NCI-H2227 (cell line): ENCODE data around the gene GPR33.

Experiments used
- DNase-seq: peaks from one replicate; lab custom pipeline; 2025; ENCODE audit not compliant: unreplicated experiment; lab: John Stamatoyannopoulos, UW

GPR33 gene, protein sequence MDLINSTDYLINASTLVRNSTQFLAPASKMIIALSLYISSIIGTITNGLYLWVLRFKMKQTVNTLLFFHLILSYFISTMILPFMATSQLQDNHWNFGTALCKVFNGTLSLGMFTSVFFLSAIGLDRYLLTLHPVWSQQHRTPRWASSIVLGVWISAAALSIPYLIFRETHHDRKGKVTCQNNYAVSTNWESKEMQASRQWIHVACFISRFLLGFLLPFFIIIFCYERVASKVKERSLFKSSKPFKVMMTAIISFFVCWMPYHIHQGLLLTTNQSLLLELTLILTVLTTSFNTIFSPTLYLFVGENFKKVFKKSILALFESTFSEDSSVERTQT

DNA sequence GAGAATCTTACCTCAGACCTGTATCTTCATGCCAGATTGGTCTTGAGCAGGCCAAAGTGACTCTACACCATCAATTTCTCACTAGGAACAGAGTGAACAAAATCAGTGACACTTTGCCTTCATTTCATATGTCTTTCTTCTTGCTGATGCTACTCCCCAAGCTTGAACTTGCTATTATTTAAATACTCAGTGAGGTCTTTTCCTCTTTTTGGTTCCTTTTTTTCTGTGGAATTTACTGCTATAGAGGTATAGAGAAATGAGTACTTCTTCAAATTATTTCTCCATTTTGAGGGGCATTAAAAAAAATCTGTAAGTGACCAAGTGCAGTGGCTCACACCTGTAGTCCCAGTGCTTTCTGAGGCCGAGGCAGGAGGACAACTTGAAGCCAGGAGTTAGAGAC, at the start of gene GPR33:
TSS of gene GPR33 (minus strand) at position 154 of the 400 bp plus-strand sequence. CDS start 4,074 bp downstream, outside the sequence.
- no peak for DNase-seq

DNA sequence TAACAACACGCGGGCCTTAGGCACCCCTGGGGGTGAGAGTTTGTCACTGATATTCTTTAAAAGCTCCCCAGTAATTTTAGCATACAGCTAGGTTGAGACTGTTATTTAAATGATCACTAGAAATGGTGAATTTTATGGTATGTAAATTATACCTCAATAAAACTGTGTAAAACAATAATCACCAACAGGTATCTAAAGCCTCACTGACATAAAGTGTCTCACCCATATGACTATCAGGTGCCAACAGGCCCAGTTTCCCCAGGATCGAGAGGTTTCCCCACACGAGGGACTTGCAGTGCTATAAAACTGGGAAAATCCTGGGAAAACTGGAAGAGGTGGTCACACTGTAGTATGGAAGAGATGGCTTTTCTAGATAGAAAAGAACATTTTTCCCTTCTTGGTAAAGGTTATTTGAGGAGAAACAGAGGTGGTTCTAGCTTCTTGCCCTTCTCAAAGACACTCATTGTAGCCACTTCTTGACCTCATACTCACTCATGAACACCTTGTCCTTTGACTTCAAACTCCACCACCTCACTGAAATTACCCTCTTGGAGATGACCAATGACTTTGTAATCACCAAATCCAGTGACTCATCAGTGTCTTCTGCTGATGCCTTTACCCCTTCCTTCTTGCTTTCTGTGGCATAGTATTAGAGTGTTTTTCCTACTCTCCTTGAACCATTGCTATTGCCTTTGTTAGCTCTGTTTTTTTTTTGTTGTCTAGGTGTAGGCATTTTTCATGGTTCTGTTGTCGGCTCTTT, 48.5 kb upstream of the GPR33 start:
- no peak for DNase-seq

DNA sequence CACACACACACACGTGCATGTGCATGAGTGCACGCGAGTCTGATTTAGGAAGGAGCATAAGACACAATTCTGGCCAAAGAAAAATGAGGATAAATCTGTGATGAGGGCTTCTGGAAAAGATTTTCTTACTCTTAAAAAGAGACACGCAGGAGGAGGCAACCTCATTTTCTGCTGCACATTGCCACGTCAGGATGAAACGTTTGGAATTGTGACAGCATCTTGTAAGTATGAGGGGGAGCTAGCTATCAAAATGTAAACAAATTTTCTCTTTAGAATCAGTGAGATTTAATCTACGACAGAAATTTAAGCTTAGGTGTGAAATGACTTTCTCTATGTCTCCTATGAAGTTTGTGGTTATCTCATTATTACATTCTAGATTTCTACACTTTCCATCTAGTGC, 42.3 kb upstream of the GPR33 start:
- DNase-seq = no peak

DNA sequence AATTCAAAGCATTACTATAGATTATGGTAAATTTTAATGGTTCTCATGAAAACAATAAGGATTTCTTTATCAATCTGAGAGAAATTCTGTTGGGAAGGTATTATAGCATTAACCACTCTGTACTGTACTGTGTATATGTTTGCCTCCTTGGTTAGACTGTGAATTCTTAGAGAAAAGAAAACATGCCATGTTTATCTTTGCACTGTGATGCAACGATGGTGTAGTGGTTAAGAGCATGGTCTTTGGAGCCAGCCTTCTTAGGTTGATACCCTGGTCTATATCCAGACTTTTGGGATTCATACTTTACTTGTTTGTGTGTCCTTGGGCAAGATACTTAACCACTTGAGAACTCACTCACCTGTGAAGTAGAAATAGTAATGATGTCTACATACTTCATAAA, 41.2 kb upstream of the GPR33 start:
- no peak for DNase-seq

DNA sequence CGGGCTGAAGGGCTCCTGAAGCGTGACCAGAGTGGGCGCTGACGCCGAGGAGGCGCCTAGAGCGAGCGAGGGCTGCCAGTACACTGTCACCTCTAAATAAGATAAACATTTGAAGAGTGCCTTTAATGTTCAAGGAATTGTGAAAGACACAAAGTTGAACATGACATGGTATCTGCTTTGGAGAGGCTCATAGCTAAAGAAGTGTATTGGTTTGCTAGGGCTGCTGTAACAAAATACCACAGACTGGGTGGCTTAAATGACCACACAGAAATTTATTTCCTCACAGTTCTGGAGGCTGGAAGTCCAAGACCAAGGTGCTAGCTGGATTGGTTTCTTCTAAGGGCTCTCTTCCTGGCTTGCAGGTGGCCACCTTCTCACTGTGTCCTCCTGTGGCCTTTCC, 39.7 kb upstream of the GPR33 start:
- no peak for DNase-seq

DNA sequence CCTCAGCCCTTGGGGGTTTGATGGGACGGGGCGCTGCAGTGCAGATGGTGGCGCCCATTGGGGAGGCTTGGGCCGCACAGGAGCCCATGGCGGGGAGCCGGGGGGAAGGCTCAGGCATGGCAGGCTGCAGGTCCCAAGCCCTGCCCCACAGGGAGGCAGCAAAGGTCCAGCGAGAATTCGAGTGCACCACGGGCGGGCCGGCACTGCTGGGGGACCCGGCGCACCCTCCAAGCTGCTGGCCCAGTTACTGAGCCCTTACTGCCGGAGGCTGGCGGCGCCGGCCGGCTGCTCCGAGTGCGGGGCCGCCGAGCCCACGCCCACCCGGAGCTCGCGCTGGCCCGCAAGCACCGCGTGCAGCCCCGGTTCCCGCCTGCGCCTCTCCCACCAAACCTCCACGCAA, 39.2 kb upstream of the GPR33 start:
- no peak for DNase-seq

DNA sequence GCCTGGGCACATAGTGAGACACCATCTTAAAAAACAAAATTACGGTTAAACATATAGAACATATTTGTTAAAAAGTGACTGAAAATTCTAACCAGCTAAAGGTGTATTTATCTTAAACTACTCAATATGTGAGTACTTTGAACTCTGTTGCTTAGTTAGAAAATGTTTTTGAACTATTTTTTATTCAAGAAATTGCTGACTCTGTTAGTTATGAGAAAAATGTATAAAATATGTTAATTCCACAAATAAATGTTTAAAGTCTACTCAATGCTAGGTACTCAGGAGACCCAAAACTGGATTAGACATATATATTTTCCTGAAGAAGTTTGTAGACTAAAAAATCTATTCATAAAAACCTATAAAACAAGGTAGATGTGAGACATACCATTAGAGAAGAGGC, 23.0 kb upstream of the GPR33 start:
- DNase-seq = no peak

DNA sequence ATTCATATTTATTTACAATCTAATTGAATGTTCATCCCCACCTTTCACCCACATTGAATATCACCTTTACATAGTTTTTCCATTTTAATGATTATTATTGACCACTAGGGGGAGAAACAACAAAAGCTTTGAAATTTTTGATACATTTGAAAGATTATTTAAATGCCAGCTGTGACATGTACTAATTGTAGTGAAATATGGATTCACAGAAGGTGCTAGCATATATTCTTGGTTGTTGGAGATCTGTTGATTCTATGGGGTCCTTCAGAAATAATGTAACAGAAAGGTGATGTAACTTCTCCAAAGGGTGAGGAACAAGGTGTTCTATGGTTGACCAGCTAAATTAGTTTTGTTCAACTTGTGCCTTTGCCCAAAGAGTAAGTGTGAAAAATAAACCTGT, 22.4 kb upstream of the GPR33 start:
- peak; percentile 26 for DNase-seq

DNA sequence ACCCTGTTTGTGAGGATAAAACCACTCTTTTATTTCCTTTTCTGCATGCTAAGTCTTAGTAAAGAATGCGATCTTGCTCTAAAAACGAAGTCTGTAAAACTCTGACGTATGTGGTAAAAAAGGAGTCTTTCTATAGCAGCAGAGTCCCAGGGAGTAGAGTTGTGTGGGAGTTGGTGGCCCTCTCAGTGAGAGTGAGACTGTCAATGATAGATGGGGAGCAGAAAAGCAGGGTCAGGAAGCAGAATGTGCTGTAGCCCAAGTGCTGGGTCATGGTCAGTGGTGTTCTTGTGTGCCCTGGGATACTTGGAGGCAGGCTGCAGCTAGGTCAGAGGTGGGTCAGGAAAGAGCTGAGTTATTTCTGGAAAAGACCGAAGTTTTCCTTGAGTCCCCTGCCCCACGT, 20.3 kb upstream of the GPR33 start:
- DNase-seq = no peak

DNA sequence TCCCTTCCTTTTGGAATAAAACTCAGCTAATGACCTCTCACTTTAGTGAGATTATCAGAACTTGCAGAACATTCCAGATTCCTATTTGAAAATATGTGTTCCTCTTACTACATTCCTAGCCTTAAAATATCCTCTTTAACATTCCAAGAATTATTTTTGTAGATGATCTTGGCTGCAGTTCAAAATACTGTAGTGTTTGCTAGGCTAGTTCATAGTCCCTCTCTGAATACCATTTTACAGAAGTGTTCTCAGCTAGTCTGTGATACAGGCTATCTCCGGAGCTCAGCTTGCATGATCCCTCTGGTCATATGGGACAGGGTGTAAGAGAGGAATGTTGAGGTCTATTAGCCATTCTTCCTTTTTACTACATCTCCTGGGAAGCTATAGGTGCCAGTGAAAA, 17.6 kb upstream of the GPR33 start:
- DNase-seq = no peak

DNA sequence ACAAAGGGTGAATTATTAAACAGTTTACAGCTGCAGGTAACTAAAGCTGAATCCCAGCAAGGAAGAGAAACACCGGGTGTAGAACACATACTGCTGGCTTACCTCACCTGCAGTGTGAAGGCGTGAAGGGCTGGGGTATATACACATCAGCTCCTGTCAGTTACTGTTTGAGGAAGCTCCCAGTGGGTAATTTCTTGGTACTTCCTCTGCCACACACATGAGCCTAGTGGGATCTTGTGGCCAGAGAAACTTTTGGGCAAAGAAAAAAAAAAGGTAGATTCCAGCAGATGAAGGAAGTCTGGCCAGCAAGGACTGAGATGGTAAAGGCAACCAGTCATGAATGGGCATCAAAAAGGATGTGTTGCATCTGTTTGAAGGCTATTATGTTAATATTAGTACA, 14.0 kb upstream of the GPR33 start:
- DNase-seq = no peak

DNA sequence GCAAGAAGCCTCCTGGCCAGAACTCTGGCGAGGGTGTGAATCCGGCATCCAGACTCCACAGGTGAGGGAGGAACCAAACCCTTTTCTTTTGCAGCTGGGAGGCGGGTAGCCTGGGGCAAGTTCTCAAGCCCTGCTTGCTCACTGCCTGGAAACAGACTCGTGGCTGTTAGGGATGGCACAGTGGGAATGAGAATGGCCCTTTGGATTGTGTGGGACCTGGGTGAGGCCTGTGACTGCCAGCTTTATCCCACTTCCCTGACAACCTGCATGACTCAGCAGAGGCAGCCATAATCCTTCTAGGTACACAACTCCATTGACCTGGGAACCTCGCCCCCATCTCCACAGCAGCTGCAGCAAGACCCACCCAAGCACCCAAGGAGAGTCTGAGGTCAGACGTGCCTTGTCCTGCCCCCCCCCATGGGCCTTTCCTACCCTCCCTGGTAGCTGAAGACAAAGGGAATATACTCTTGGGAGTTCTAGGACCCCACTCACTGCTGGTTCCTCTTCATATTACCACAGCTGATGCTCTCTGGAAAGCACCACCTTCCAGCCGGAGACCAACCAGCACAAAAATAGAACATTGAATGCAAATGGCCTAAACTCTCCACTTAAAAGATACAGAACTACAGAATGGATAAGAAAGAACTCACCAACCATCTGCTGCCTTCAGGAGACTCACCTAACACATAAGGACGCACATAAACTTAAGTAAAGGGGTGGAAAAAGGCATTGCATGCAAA, 5.1 kb upstream of the GPR33 start:
- no peak for DNase-seq

DNA sequence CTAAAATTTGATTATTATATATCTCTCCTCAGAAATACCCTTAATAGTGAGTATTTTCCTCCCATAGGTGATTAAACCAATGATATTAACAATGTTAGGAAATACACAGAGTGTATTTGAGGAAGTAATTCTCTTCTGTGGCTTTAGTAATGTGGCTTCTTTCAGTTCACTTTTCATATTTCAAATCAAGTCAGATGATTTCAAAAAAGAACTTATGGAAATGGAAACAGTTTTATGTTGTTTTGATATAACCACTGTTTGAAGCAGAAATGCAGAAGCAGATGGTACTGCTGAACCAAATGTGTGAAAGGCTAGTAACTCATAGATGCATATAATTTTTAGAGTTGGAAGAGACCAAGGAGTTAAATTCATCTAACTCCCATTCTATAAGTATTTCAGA, 1.9 kb upstream of the GPR33 start:
- DNase-seq = no peak

DNA sequence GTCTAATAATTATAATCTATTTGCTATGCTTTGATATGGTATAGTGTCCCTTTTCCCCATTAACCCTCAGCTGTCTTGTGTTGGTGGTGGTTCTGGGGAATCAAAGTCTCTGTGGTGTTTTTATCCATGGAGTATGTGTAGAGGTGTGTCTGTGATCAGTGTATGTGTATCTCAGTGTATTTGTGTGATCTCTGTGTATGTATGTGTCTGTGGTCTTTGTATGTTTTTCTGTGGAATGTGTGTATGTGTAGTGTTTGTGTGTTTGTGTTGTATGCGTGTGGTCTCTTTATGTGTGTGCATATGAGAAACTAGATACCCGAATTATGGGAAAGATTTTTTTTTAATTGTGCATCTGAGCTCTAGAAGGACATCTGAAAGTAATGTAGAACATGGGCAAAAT, 1.1 kb downstream of the GPR33 start:
- no peak for DNase-seq

DNA sequence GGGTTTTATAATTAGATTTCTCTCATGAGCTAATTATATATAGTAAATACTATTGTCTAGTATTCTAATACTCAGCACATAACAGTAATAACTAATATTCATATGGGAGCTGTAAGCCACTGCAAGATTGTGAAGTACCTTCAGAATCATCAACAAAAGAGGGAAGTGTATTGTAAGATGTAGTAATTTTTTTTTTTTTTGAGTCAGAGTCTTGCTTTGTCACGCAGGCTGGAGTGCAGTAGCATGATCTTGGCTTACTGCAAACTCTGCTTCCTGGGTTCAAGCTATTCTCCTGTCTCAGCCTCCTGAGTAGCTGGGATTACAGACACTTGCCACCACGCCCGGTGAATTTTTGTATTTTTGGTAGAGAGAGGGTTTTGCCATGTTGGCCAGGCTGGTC, 3.1 kb downstream of the GPR33 start:
- DNase-seq = no peak

DNA sequence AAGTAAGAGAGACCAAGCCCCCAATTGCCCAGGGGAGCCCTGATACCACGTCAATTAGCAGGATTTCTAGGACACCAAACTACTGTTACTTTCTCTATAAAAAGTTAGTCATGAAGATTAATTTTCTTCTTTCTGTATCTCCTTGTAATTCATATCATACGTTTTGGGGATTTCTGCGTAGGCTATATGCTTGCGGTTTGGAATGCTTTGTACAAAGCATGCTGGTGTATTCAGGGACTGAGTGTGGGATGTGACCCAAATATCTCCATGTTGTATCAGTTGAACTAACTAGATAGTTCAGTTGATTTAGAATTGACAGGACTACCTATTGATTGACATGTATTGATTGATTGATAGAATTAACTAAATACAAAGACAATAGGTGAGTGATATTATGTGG, 7.7 kb downstream of the GPR33 start:
- no peak for DNase-seq

DNA sequence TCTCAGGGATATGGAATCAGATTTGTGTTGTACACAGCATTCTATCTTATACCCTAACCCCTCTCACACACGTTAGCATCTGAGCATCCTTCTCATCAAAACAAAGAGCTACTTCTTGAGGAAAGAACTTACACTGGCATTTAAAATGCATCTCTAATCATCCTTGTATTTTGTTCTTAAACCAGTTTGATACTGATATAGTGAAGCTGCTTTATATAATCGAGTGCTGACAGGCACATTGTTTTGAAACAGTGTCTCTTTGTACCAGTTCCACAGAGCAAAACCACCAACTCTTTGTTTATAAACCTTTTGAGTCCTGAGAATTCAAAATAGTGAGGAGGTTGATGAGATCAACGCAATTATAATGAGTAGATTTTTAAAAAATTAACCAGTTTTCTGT, 8.8 kb downstream of the GPR33 start:
- no peak for DNase-seq

DNA sequence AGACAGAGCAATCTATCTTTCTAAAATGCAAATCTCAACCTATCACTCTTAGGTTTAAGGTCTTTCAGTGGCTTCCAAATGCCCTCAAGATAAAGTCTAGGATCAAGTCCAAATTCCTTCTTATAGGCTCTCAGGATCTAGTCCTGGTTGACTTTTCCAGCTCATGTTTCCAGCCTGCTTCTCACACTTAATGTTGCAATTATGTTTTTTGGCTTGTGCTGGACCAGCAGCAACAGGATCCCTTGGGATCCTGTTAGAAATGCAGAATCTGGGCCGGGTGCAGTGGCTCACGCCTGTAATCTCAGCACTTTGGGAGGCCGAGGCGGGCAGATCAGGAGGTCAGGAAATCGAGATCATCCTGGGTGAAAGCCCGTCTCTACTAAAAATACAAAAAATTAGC, 10.6 kb downstream of the GPR33 start:
- DNase-seq = no peak

DNA sequence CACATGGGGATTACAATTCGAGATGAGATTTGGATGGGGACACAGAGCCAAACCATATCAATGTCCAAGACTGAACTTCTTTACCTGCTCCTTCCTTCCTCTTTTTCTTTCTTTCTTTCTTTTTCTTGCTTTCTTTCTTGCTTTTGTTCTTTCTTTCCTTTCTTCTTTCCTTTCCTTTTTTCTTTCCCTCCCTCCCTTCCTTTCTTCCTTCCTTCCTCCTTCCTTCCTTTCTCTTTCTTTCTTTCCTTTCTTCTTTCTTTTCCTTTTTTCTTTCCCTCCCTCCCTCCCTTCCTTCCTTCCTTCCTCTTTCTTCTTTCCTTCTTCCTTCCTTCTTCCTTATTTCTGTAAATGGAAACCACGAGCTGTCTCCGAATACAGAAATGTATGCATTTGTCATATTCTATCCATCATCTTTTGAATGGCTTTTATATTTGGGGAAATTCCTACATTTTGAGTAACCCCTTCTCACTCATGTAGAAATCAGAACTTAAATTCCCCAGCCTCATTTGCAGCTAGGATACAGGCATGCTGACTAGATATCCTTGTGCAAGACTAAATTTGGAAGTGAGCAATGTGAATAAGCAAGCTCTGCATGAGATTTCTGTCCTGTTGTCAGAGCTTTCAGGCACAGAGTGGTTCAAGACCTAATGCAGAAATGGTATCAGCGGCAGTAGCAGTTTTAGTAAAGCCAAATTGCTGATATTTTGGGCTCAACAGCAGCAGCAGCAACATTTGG, 11.5 kb downstream of the GPR33 start:
- no peak for DNase-seq

DNA sequence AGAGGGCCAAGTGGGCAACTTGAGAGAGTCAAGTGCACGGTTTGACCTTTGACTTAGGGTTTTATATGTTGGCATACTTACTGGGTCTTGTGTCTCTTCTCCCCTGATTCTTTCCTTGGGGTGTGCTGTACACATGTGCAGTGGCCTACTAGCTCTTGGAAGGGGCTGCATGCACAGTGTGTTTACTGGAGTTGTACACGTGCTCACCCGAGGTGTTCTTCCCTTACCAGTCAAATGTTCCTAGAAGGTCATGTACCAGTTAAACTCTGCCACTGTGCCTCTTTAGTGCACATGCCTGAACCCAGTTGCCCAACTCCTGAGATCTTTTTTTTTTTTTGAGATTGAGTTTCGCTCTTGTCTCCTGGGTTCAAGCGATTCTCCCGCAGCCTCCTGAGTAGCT, 21.3 kb downstream of the GPR33 start:
- DNase-seq = no peak

DNA sequence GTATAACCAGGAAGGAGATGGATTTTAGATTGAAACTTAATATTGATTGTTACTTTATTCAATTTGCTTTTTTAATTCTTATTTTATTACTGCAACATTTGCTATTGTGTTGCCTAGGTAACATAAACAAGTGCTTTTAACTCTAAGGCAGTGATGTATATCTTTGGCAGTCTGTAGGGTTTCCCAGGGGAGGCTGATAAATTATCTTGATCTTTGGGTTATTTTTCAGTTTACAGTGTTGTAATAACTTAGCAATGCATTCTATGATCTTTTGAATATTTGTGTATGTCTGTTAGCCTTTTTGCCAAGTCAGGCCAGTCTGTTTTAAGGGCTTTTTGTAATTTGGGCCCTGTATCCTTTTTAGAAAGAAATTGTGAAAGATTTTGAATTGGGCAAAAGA, 22.7 kb downstream of the GPR33 start:
- no peak for DNase-seq
